Upper lobe of left lung (tissue), 6 donors: ENCODE data around the gene MT1E. TPM values are rescaled to one million over a fixed set of nuclear protein-coding genes. Genes with fewer than 3 reads are reported as not detected.
"Not testable (repeated sequence)": the region's sequence is repeated elsewhere in the genome, so short reads cannot be mapped to it uniquely, and the experiment has no call there.

ENCODE experiments used
- ATAC-seq, 2 donors: fragments of 200-7000 bp; cut with Tn5 transposase; one replicate each; pipeline ENCODE4 v1.9.1; 2022; ENCODE audit warnings: mild to moderate bottlenecking in 2 of 2, moderate library complexity in 2 of 2; ENCODE audit not compliant: low FRiP score in 2 of 2
- DNase-seq, 2 donors: peaks; one replicate each; pipeline ENCODE4 v3.0.0-alpha.2; 2019 to 2020
- H3K27ac ChIP-seq, 4 donors: fragments of 200-600 bp; sonication (generic); one replicate each; pipeline ENCODE4 v1.5.1; 2016 to 2019
- H3K27me3 ChIP-seq, 4 donors: fragments of 200-600 bp; sonication (generic); one replicate each; pipeline ENCODE4 v1.5.1; 2017 to 2019
- H3K36me3 ChIP-seq, 4 donors: fragments of 200-600 bp; sonication (generic); one replicate each; pipeline ENCODE4 v1.5.1; 2016 to 2019
- H3K4me1 ChIP-seq, 4 donors: fragments of 200-600 bp; sonication (generic); one replicate each; pipeline ENCODE4 v1.5.1; 2018 to 2019
- H3K4me3 ChIP-seq, 4 donors: fragments of 200-600 bp; sonication (generic); one replicate each; pipeline ENCODE4 v1.5.1; 2017 to 2019; ENCODE audit warnings: mild to moderate bottlenecking in 2 of 4, moderate library complexity in 1 of 4
- H3K9me3 ChIP-seq, 4 donors: fragments of 200-600 bp; sonication (generic); one replicate each; pipeline ENCODE4 v1.5.1; 2018 to 2019
- EP300 ChIP-seq, 4 donors: sonication (generic); formaldehyde crosslinking; IDR thresholded peaks; one replicate each; pipeline ENCODE4 v1.5.1; 2017; ENCODE audit warnings: antibody characterized with exemption in 4 of 4, control low read depth in 2 of 4
- POLR2A ChIP-seq, 4 donors: fragments of 450-650 bp; IDR thresholded peaks; one replicate each; pipeline ENCODE4 v1.5.1; 2016 to 2017; ENCODE audit warnings: antibody characterized with exemption in 4 of 4, mild to moderate bottlenecking in 2 of 4
- POLR2AphosphoS5 ChIP-seq, 2 donors: sonication (generic); formaldehyde crosslinking; IDR thresholded peaks; one replicate each; pipeline ENCODE4 v1.5.1; 2017; ENCODE audit warnings: antibody characterized with exemption in 2 of 2
- whole genome bisulfite sequencing, 2 donors: methylation state at CpG; one replicate each; pipeline ENCODE4 v1.1.5; 2017 to 2018; 5-methylcytosine and 5-hydroxymethylcytosine counted together
- total RNA-seq, 6 donors: library from RNA; depleted of rRNA in 4 of 6; stranded (reverse); fragments of >200 nt in 4 of 6; gene quantifications; one replicate each; pipeline versions ENCODE4 v1.1.0 to v1.2.1, GENCODE V29; 2016 to 2021
- TF ChIP-seq, protein P1 (sequence below), 6 experiments: fragments of 450-650 bp in 4 of 6; fragments of 200-600 bp in 2 of 6; sonication (generic) in 2 of 6; IDR thresholded peaks; one replicate each; pipeline ENCODE4 v1.5.1; 2016 to 2019; ENCODE audit warnings: antibody characterized with exemption in 6 of 6
- donor health status: DM: no; HTN: no; CAD: no; lungs with moderate emphysema.
- donor health status: DM: no; HTN: yes; CAD: no; lungs with severe emphysema.

The MT1E gene
- total RNA-seq, 6 donors from 2014 or later, result 72.3 to 546 (median 187) TPM

DNA sequence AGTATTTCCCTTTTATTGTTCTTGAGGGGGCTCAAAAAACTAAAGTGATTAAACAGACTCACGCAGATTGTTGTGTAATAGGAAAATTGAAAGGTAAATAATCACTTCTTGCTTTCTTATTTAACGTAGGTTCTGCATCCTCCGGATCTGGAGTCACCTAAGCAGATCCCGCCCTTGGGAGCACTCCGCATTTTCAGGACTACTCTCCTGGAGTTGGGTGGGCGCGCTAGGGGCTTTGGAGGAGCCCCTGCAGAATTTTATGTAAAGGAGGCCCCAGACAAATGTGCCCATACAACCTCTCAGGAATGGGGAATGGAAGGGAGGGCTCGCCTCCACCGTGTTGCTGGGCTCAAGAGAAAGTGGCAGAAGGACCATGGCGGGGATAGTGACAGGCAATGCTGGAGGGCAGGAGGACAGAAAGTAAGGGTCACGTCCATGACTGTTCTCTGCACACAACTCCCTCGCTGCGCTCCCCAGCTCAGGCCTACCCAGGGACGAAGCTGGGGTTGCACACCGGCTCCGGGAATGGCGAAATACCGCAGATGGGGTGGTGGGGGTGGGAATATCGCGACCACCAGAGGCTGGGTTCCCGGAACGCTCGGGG is 8.9 kb upstream of the MT1E start:
- peak; percentile 19 to 25 for ATAC-seq
- TF ChIP-seq EP300 (IDR thresholded peaks at IDR 0.05), result peak in 1 of 4 donors; percentile 8
- TF ChIP-seq, protein P1, sequence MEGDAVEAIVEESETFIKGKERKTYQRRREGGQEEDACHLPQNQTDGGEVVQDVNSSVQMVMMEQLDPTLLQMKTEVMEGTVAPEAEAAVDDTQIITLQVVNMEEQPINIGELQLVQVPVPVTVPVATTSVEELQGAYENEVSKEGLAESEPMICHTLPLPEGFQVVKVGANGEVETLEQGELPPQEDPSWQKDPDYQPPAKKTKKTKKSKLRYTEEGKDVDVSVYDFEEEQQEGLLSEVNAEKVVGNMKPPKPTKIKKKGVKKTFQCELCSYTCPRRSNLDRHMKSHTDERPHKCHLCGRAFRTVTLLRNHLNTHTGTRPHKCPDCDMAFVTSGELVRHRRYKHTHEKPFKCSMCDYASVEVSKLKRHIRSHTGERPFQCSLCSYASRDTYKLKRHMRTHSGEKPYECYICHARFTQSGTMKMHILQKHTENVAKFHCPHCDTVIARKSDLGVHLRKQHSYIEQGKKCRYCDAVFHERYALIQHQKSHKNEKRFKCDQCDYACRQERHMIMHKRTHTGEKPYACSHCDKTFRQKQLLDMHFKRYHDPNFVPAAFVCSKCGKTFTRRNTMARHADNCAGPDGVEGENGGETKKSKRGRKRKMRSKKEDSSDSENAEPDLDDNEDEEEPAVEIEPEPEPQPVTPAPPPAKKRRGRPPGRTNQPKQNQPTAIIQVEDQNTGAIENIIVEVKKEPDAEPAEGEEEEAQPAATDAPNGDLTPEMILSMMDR (IDR thresholded peaks at IDR 0.05), result no peak
- no peak for TF ChIP-seq POLR2A (IDR thresholded peaks at IDR 0.05)

DNA sequence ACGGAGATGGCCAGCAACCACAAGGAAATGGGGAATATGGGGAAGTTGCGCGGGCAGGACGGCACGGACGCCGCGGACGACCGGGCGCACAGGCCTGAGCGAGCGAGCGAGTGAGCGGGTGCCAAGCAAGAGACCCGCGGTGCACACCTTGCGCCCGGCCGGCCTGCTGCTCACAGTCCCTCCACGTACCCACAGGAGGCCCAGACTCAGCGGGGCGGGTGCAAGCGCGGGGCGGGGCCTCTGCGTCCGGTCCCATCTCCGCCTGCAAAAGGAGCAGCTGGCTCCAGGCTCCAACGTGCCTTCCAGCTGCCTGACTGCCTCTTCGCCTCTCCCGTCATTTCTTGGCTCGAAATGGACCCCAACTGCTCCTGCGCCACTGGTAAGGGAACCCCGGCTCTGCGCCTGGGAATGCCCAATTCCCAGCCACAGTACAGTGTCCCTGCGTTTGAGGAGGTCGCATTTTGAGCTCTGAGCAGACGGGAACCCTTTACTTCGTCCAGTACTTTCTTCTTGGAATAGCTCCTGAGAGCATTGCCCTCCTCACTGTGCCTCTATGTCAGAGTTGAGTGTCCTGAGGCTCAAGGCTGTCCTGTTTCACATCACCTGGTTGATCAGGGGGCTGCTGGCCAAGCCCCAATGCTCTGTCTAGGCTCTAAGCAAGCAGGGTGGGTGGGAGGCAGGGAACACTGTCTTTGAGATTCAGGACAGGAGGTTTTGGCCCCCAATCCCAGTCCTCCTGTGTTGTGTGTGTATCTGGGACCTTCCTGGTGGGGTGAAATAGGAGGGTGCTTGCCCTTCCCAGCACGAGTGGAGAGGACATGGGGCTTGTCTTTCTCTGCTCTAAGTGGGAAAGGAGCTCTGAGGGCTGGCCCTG is 8.1 kb upstream of the MT1E start:
- DNase-seq (peak; percentile 81 to 94), ATAC-seq (peak; percentile 91 to 93)
- no peaks in the 10 kb centered on the region for H3K9me3 ChIP-seq
- WGBS, 2 donors, result 7 to 16% methylated on average over 12 to 15 of the region's 41 CpGs
- H3K36me3 ChIP-seq, result no peaks in the 10 kb centered on the region
- H3K27ac ChIP-seq, result peak overlapping the region; percentile 67 to 86 (median 82)
- H3K4me1 ChIP-seq, result peaks cover 5 to 16% (median 13%) of the 10 kb centered on the region in 4 donors
- peak overlapping the region; percentile 5 to 55 (median 50) for H3K4me3 ChIP-seq
- TF ChIP-seq EP300 (IDR thresholded peaks at IDR 0.05) (no peak), POLR2A (IDR thresholded peaks at IDR 0.05) (peak in 3 of 4 donors; percentile 37 to 64 (median 63)), POLR2AphosphoS5 (IDR thresholded peaks at IDR 0.05) (peak; percentile 77 to 79)
- TF ChIP-seq, protein P1 (IDR thresholded peaks at IDR 0.05), result peak in 4 of 6 experiments; percentile 7 to 54 (median 33)
- H3K27me3 ChIP-seq, result no peaks in the 10 kb centered on the region

More for the DNA sequence above, 8.9 kb upstream of the MT1E start:
- Histone ChIP-seq H3K4me1 (peaks cover 8 to 16% (median 14%) of the 10 kb centered on the region in 4 donors), H3K4me3 (peak overlapping the region in 3 of 4 donors; percentile 48 to 55 (median 52)), H3K36me3 (no peaks in the 10 kb centered on the region), H3K27me3 (no peaks in the 10 kb centered on the region), H3K9me3 (no peaks in the 10 kb centered on the region), H3K27ac (peak overlapping the region; percentile 67 to 86 (median 82))
- DNase-seq, result no peak
- WGBS, 2 donors, result 32 to 45% methylated on average over 23 of the region's 23 CpGs

DNA sequence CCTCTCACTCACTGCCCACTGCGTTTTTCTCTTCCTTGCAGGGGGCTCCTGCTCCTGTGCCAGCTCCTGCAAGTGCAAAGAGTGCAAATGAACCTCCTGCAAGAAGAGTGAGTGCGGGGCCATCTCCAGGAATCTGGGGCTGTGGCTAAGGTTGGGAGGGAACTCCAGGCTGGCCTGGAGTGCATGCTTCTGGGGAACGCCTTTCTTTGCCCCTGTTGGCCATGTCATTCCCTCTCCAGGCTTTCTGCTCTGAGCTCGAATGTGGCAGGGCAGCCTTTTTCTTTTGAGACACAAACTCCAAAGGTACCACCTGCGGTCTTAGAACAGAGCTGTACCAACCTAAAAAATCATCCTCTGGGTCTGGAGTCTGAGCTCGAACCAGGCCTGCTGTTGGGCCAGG is 7.4 kb upstream of the MT1E start:
- H3K27me3 ChIP-seq, result no peaks in the 10 kb centered on the region
- peak overlapping the region in 3 of 4 donors; percentile 67 to 85 (median 78) for H3K27ac ChIP-seq
- H3K4me3 ChIP-seq, result peak overlapping the region in 1 of 4 donors; percentile 55
- 83% methylated on average over 6 of the region's 6 CpGs for WGBS, 2 donors
- DNase-seq (no peak), ATAC-seq (no peak)
- H3K4me1 ChIP-seq, result peaks cover 5 to 16% (median 13%) of the 10 kb centered on the region in 4 donors
- H3K9me3 ChIP-seq, result no peaks in the 10 kb centered on the region
- H3K36me3 ChIP-seq, result no peaks in the 10 kb centered on the region
- TF ChIP-seq, protein P1 (IDR thresholded peaks at IDR 0.05), result no peak
- TF ChIP-seq POLR2AphosphoS5 (IDR thresholded peaks at IDR 0.05), result no peak
- no peak for TF ChIP-seq EP300 (IDR thresholded peaks at IDR 0.05)
- TF ChIP-seq POLR2A (IDR thresholded peaks at IDR 0.05), result no peak

DNA sequence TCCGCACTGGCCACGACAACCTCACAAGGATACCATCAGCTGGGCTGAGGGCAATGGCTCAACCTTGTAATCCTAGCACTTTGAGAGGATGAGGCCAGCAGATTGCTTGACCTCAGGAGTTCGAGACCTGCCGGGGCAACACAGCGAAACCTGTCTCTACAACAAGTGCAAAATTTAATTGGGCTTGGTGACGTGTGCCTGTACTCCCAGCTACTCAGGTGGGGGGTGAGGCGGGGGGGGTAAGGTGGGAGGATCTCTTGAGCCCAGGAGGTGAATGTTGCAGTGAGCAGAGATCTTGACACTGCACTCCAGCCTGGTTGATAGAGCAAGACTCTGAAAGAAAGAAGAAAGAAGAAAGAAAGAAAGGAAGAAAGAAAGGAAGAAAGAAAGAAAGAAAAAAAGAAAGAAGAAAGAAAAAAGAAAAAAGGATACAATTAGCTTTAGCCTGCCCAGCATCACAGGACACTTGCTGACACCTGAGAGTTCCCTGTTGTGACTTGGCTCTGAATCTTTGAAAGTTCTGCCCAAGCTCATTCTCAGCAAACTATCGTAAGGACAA is 5.2 kb upstream of the MT1E start:
- H3K27me3 ChIP-seq, result peaks cover 0 to 2% (median under 1%) of the 10 kb centered on the region in 4 donors
- DNase-seq (no peak), ATAC-seq (no peak)
- no peaks in the 10 kb centered on the region for H3K36me3 ChIP-seq
- H3K4me1 ChIP-seq, result peaks cover 8 to 23% (median 17%) of the 10 kb centered on the region in 4 donors
- 82 to 92% methylated on average over 7 to 8 of the region's 8 CpGs for WGBS, 2 donors
- H3K27ac ChIP-seq, result no peak overlapping the region
- H3K9me3 ChIP-seq, result no peaks in the 10 kb centered on the region
- H3K4me3 ChIP-seq, result no peak overlapping the region
- TF ChIP-seq POLR2A (IDR thresholded peaks at IDR 0.05), result no peak
- no peak for TF ChIP-seq EP300 (IDR thresholded peaks at IDR 0.05)
- TF ChIP-seq, protein P1 (IDR thresholded peaks at IDR 0.05), result no peak
- no peak for TF ChIP-seq POLR2AphosphoS5 (IDR thresholded peaks at IDR 0.05)

DNA sequence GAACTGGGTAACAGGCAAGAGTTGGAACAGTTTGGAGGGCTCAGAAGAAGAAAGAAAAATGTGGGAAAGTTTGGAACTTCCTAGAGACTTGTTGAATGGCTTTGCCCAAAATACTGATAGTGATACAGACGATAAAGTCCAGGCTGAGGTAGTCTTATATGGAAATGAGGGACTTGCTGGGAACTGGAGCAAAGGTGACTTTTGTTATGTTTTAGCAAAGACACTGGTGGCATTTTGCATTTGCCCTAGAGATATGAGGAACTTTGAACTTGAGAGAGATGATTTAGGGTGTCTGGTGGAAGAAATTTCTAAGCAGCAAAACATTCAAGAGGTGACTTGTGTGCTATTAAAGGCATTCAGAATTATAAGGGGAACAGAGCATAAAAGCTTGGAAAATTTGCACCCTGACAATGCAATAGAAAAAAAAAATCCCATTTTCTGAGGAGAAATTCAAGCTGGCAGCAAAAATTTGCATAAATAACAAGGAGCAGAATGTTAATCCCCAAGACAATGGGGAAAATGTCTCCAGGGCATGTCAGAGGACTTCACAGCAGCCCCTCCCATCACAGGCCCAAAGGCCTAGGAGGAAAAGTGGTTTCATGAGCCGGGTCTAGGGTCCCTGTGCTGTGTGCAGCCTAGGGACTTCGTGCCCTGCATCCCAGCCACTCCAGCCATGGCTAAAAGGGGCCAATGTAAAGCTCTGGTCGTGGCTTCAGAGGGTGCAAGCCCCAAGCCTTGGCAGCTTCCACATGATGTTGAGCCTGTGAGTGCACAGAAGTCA is 3.7 kb upstream of the MT1E start:
- not testable (repeated sequence) for ATAC-seq, H3K36me3 ChIP-seq, DNase-seq, H3K27ac ChIP-seq, H3K27me3 ChIP-seq, H3K4me3 ChIP-seq, H3K9me3 ChIP-seq
- peaks cover 8 to 34% (median 26%) of the 10 kb centered on the region in 4 donors for H3K4me1 ChIP-seq
- 80 to 89% methylated on average over 3 to 4 of the region's 4 CpGs for WGBS, 2 donors

DNA sequence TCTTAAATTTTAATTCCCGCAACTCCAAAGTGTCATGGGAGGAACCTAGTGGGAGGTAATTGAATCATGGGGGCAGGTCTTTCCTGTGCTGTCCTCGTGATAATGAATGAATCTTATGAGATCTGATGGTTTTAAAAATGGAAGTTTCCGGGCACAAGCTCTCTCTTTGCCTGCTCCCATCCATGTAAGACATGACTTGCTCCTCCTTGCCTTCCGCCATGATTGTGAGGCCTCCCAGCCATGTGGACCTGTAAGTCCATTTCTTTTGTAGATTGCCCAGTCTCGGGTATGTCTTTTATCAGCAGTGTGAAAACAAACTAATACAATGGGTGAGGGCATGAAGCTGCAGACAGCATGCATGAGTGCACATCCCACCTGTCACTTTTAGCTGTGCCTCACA is 2.4 kb upstream of the MT1E start:
- H3K27ac ChIP-seq, ATAC-seq, H3K27me3 ChIP-seq, H3K36me3 ChIP-seq, H3K9me3 ChIP-seq, H3K4me3 ChIP-seq, DNase-seq: not testable (repeated sequence)
- H3K4me1 ChIP-seq, result peaks cover 3 to 29% (median 17%) of the 10 kb centered on the region in 4 donors
- 94 to 98% methylated on average over 5 of the region's 5 CpGs for WGBS, 2 donors
